Urothelium cell line (cell line): ENCODE results near the gene SUCNR1.

Experiments used
- DNase-seq: peaks from one replicate; pipeline ENCODE4 v3.0.0; 2011; ENCODE audit warnings: low spot score, mixed read lengths
- FAIRE-seq: peaks from 2 replicates; lab custom pipeline; 2011; peaks lifted over from hg19 to GRCh38; lab: Jason Lieb, UNC

SUCNR1 gene

DNA sequence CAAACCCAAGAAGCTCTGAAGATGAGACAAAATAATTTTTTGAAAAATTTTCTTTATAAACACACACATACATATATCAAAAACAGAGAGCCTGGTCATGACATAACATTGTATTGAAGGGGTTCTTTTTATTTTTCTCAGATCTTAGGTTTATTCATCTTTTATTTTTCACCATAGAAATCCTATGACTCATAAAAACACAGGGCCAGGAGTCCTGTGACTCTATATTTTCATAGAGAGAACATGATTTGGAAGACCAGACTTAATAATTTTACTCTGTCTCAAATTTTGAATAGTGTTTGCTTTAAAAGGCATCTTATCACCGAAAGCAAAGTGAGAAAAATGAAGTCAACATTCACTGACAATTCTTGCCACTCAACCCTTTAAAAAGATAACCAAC, 57.7 kb downstream of the SUCNR1 start:
- FAIRE-seq (no peak), DNase-seq (no peak)

DNA sequence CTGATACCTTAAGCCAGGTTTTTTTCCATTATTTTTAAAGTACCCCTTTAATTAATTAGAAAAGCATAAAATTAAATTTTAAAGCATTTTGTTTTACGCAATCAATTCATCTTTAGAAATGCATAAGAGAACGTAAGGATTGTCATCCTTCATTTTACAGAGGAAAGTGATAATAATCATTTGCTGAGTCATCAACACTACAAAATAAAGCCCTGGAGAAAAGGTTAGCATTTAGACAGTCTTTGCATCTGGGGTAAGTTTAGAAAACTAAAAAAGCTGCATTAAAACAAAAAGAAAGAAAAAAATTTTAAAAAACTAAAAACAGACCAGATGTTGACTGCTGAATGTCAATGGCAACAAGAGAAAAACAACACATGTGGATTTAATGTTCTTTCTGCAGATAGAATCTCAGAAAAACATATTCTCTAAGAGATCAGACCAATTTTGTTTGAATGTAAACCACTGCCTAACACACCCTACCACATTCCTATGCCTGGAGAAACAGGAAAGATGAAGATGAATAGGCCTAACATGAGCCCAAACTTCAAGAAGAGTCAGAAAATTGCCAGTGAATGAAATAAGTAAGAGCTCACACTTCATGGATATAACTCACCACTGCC, 59.9 kb downstream of the SUCNR1 start:
- DNase-seq (no peak), FAIRE-seq (no peak)
